ENCODE measurements around the gene ASAP2.
"Not testable (repeated sequence)": the region's sequence is repeated elsewhere in the genome, so short reads cannot be mapped to it uniquely, and the experiment has no call there.

ASAP2 gene

DNA sequence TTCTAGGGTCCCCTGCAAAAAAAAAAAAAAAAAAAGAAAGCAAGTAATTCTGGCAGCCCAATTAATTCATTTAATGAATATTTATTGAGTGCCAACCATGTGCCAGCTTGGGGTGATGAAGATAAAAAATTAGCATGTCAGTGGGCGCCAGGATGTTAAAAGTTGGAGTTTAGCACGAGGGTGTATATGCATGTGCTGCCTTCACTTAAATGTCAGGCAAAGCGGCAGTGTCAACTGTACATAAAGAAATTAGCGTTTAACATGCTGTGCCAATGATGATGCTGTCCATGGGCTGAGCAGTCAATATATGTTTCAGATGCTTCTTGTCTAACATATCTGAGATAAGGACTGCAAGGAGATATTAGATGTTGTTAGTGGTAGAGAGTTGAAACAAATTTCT is 49.5 kb downstream of the ASAP2 start:
- DNase-seq, result no peak

DNA sequence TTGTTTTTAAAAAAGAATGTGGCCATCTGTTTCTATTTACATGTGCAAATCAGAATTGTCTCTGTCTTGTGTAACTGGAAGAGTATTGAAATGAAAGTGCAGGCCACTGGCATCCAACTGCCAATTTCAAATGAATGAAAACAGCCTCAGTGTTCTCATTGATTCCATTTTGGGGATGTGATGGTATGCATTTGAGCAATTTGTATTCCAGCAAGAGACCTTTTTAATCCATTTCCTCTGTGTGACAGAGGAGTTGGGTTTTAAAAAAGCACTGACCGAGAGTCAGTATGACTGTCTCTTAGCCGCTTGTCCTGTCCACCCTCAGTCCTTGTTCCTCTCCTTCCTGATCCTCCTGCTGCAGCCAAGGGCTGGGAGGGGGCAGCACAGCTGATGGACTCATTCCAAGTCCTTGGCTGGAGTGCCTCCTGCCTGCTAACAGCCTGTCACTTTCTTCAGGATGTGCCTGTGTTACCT is 50.0 kb downstream of the ASAP2 start:
- no peak for DNase-seq

- DNase-seq, result no peak
These were observed 51.9 kb downstream of the ASAP2 start for GRCh38 chr2:9258501-9258900.

GRCh38 chr2:9258953-9259399 is 52.4 kb downstream of the ASAP2 start:
- no peak for DNase-seq

- DNase-seq, result no peak
These were observed 53.9 kb downstream of the ASAP2 start for GRCh38 chr2:9260464-9260918.

- no peak for DNase-seq
These were observed 54.7 kb downstream of the ASAP2 start for GRCh38 chr2:9261231-9261883.

GRCh38 chr2:9262671-9263171 is 56.1 kb downstream of the ASAP2 start:
- no peak for DNase-seq

GRCh38 chr2:9263428-9263827 is 56.8 kb downstream of the ASAP2 start:
- no peak for DNase-seq

DNA sequence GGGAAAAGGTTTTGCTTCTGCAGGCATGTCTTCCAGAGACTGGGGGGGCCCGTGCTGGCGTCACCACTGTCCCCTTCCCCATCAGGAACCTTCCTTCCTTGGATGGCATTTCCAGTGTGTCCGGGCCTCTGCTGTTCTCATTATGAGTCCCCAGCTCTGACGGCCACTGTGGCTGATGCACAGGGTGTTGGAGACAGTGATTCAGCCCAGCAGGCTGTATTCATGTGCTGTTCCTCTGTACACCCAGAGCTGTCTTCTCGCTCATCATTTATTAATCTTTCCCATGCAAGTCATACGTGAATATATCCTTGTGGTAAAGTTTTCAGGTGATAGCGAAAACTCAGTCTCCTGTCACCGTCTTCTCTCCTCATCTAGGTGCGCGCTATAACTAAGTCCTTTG is 57.7 kb downstream of the ASAP2 start:
- DNase-seq, result no peak

GRCh38 chr2:9266711-9267110 is 60.1 kb downstream of the ASAP2 start:
- DNase-seq, result no peak

GRCh38 chr2:9267286-9267685 is 60.7 kb downstream of the ASAP2 start:
- not testable (repeated sequence) for DNase-seq

GRCh38 chr2:9268301-9269080 is 61.9 kb downstream of the ASAP2 start:
- no peak for DNase-seq

- DNase-seq, result no peak
These were observed 62.7 kb downstream of the ASAP2 start for GRCh38 chr2:9269295-9269694.

- no peak for DNase-seq
These were observed 63.2 kb downstream of the ASAP2 start for GRCh38 chr2:9269695-9270360.

DNA sequence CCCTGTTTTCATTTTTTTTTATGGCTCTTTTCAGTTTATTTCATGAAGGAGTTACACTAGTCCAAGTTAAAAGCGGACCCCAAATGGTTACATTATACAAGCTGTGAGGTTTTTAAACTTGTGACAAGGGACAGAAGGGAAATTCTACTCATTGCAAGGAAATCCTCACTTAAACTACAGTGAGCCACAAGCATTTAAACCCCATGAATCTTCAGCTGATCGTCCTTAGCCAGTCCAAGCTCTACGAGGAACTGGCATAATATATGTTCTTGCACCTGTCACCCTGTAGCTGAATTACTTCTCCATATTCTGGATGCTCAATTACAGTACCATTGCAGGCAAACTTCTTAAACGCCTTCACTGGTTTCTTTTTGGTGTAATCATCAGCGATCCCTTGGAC is 64.5 kb downstream of the ASAP2 start:
- no peak for DNase-seq

- no peak for DNase-seq
These were observed 65.1 kb downstream of the ASAP2 start for GRCh38 chr2:9271691-9272090.

DNA sequence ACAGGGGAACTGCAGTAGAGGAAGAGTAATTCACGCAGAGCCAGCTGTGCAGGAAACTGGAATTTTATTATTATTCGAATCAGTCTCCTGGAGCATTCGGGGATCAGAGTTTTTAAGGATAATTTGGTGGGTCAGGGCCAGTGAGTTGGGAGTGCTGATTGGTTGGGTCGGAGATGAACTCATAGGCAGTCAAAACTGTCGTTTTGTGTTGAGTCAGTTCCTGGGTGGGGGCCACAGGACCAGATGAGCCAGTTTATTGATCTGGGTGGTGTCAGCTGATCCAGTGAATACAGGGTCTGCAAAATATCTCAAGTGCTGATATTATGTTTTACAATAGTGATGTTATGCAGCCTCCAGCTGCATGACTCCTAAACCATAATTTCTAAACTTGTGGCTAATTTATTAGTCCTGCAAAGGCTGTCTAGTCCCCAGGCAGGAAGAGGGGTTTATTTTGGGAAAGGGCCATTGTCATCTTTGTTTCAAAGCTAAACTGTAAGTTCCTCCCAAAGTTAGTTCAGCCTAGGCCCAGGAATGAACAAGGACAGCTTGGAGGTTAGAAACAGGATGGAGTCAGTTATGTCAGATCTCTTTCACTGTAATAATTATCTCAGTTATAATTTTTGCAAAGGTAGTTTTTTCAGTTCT is 67.0 kb downstream of the ASAP2 start:
- DNase-seq, result no peak

GRCh38 chr2:9274701-9275343 is 68.2 kb downstream of the ASAP2 start:
- DNase-seq, result no peak

- no peak for DNase-seq
These were observed 68.8 kb downstream of the ASAP2 start for GRCh38 chr2:9275399-9275798.

DNA sequence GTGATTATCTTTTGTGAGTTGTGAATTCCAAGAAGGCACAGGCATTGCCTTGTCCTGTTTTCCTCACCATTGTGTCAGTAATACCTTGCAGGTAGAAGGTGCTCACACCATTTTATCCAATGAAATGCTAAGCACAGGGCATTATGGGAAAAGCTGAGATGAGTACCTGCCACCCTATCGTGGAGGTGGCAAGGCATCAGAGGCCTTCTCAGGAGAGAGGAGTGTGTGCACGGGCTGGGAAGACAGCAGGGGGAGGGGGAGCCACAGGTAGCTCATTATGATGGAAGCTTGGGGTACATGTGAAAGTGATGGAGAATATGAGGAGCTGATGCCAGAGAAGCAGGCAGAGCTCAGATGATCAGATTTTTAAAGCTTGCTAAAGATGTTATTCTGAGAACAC is 69.5 kb downstream of the ASAP2 start:
- DNase-seq, result no peak

DNA sequence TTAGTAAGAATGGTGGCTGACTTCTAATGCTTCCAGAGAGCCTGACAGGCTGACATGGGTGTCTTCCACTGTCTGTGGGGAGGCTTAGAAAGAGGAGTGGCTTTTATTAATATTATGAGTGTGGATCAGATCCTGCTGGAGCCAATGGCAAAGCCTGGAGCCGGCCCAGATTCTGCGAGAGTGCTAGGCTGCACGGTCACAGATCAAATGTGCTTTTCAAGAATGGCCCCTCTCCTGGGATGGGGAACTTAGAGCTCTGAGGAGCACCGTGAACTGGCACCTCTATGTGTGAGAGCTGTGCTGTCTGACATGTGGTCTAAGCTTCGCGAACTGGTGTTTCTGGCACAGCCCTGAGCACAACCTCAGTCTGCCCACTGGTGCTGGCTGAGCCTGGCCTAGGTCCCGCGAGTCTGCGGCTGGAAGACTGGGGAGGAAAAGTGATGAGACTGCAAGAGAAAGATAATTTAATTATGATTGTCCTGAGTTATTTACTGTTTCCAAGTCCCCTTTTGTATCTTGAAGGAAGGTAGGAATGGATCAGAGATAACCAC is 70.4 kb downstream of the ASAP2 start:
- no peak for DNase-seq

DNA sequence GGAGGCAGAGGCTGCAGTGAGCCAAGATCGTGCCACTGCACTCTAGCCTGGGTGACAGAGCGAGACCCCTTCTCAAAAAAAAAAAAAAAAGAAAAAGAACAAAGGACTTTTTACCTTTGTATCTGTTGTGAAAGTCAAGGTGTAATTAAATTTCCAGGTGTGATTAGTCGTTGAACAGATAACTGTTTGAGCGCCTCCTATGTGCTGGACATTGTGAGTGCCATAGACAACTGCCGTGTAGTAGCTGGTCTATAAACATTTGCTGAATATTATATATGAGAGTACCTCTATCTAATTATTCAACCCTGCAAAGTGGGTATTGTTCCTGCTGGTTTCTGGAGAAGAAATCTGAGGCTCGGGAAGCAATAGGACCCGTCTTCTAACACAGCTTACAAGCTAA is 71.8 kb downstream of the ASAP2 start:
- DNase-seq, result no peak

Measured in effector CD4-positive, alpha-beta T cell (primary cell).